ENCODE results near the gene SLC44A3. TPM values are rescaled to one million over a fixed set of nuclear protein-coding genes. Genes with fewer than 3 reads are reported as not detected.
A peak's percentile ranks its signal among the peaks of the same experiment; 100 is the strongest.

SLC44A3 gene
- total RNA-seq, 2 donors from 2014 or later, result 55.4 to 71.4 TPM

DNA sequence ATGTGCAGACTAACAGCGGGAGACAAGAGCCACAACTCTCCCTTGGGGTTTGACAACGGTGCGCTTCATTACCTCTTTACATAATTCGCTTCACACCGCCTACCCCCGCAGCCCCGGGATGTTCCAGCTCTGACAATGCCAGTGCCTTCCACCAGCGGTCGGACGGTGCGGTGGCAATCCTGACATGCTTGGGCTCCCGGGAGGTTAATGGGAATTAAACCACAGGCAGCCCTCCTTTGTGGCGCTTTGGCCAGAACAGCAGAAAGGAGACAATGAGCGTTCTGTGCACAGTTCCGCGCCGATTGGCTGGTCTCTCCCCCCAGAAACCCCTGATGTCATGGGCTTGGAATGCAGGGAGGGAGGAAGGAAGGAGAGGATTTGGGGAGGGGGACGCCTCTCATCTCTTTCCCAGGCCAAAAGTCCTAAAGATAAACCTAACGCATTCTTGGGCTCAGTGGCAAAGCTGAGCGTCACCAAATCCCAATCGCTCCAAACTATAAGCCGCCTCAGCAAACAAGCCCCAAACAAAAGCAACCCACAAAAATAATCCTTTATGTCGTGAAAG lies 105.5 kb downstream of the SLC44A3 start:
- DNase-seq, result peak; percentile 76
- Histone ChIP-seq H3K9ac (ENCODE audit: low read depth in 2 of 2, low read length in 2 of 2) (peak overlapping the region; percentile 64 to 98), H3K4me1 (peaks cover under 1% of the 10 kb centered on the region), H3K36me3 (no peaks in the 10 kb centered on the region), H3K27me3 (no peaks in the 10 kb centered on the region), H3K27ac (peak overlapping the region; percentile 98), H3K4me3 (peak overlapping the region; percentile 74), H3K9me3 (no peaks in the 10 kb centered on the region)
- intact Hi-C loops (cut with DNase I), result loop anchor here (5.0 kb wide), 1 partner anchor 63 kb away; no protein-coding TSS in a partner anchor
- TF ChIP-seq, protein P1, sequence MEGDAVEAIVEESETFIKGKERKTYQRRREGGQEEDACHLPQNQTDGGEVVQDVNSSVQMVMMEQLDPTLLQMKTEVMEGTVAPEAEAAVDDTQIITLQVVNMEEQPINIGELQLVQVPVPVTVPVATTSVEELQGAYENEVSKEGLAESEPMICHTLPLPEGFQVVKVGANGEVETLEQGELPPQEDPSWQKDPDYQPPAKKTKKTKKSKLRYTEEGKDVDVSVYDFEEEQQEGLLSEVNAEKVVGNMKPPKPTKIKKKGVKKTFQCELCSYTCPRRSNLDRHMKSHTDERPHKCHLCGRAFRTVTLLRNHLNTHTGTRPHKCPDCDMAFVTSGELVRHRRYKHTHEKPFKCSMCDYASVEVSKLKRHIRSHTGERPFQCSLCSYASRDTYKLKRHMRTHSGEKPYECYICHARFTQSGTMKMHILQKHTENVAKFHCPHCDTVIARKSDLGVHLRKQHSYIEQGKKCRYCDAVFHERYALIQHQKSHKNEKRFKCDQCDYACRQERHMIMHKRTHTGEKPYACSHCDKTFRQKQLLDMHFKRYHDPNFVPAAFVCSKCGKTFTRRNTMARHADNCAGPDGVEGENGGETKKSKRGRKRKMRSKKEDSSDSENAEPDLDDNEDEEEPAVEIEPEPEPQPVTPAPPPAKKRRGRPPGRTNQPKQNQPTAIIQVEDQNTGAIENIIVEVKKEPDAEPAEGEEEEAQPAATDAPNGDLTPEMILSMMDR (IDR thresholded peaks at IDR 0.05), result no peak

DNA sequence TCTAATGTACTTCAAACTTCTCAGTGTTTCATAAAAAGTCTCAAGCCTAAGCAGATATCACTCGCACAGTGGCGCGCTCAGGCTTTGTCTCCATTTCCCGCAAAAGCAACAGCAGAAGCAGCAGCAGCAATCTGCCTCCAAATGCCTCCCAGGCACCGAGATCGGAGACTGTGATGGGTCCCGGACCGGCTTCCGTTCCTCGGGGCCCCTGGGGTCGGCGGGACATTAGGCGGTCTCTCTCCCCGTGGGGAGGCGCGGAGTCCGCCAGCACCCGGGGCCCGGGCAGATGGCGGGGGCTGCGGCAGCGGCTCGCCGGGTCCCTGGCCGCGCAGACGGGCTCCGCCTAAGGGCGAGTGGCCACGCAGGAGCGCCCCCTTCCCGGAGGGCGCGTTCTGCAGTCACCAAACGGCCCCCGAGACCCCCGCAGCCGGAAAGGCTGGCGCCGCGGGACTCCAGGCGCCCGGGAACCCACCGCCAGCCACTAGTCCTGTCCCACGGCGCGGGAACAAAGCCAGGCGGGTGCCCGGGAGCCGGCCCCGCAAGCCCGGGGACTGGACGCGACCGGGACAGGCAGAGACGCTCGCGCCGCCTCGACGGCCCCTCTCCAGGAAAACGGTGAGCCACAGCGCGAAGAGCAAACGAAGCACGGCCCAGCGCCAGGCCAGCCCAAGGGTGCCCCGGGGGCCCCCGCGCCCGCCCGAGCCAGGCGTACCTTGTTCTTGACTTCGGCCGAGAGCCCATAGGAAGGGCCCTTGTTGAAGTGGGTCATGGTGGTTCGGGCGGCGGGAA lies 106.2 kb downstream of the SLC44A3 start:
- TF ChIP-seq, protein P1 (IDR thresholded peaks at IDR 0.05), result peak; percentile 44
- Histone ChIP-seq H3K27me3 (no peaks in the 10 kb centered on the region), H3K9ac (ENCODE audit: low read depth in 2 of 2, low read length in 2 of 2) (peak overlapping the region; percentile 64 to 98), H3K9me3 (no peaks in the 10 kb centered on the region), H3K27ac (peak overlapping the region; percentile 98), H3K4me1 (no peaks in the 10 kb centered on the region), H3K36me3 (no peaks in the 10 kb centered on the region), H3K4me3 (peak overlapping the region; percentile 74)
- intact Hi-C loops (cut with DNase I), result loop anchor here (5.0 kb wide), 1 partner anchor 64 kb away; no protein-coding TSS in a partner anchor
- peak; percentile 60 for DNase-seq

GRCh38 chr1:94926915-94927404 lies 106.8 kb downstream of the SLC44A3 start, which contains the start of gene CNN3:
CNN3 (minus strand) TSS chr1:94927110; CDS start chr1:94926894, 216 bp downstream.
- no peaks in the 10 kb centered on the region for H3K4me1 ChIP-seq
- no peaks in the 10 kb centered on the region for H3K9me3 ChIP-seq
- H3K36me3 ChIP-seq, result no peaks in the 10 kb centered on the region
- peak within 1 kb of the TSS; percentile 74 for H3K4me3 ChIP-seq
- peak; percentile 93 for DNase-seq
- H3K27me3 ChIP-seq, result no peaks in the 10 kb centered on the region
- TF ChIP-seq, protein P1 (IDR thresholded peaks at IDR 0.05), result no peak
- peak within 1 kb of the TSS; percentile 98 for H3K27ac ChIP-seq
- intact Hi-C loops (cut with DNase I), result loop anchor here (5.0 kb wide), 1 partner anchor 65 kb away; no protein-coding TSS in a partner anchor
- peak within 1 kb of the TSS; percentile 74 to 98 for H3K9ac ChIP-seq (ENCODE audit: low read depth in 2 of 2, low read length in 2 of 2)

GRCh38 chr1:94927405-94928175 lies 107.4 kb downstream of the SLC44A3 start:
- H3K27ac ChIP-seq, result peak overlapping the region; percentile 98
- intact Hi-C loops (cut with DNase I), result loop anchor here (5.0 kb wide), 1 partner anchor 65 kb away; no protein-coding TSS in a partner anchor
- no peaks in the 10 kb centered on the region for H3K4me1 ChIP-seq
- no peaks in the 10 kb centered on the region for H3K27me3 ChIP-seq
- TF ChIP-seq, protein P1 (IDR thresholded peaks at IDR 0.05), result no peak
- peak overlapping the region; percentile 74 for H3K4me3 ChIP-seq
- no peaks in the 10 kb centered on the region for H3K9me3 ChIP-seq
- peak; percentile 71 for DNase-seq
- H3K9ac ChIP-seq (ENCODE audit: low read depth in 2 of 2, low read length in 2 of 2), result peak overlapping the region; percentile 74 to 78
- H3K36me3 ChIP-seq, result no peaks in the 10 kb centered on the region
